ENCODE results near the gene ATAD3C.
"Not testable (repeated sequence)": the region's sequence is repeated elsewhere in the genome, so short reads cannot be mapped to it uniquely, and the experiment has no call there.

Gene ATAD3C

GRCh38 chr1:1479547-1480487, 30.3 kb downstream of the ATAD3C start:
- no peak for DNase-seq

DNA sequence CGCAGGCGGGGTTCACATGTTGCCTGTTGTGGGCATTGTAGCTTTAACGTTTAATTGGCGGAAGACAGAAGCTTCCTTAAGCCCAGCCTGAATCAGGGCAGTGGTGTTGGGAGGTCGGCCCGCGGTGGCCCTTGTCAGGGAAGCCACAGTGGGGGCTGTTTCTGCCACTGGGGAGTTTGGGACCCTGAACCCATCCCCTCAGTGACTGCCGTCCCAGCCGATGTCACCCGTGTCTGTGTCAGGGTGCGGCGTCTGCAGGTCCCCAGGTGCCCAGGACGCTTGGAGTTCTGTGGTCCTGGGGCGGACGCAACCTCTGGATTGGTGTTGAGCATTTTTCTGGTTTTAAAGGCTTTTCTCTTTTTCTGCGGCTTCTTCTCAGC, 31.0 kb downstream of the ATAD3C start:
- not testable (repeated sequence) for DNase-seq

DNA sequence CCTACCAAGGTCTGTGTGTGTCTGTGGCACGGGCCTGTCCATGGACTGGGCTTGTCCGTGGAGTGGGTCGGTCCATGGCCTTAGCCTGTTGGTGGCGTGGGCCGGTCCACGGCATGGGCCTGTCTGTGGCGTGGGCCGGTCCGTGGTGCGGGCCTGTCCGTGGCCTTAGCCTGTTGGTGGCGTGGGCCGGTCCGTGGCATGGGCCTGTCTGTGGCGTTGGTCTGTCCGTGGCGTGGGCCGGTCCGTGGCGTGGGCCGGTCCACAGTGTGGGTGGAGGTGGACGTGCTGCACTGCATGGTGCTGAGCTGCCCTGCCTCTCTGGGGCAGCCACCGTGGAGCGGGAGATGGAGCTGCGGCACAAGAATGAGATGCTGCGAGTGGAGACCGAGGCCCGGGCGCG, 32.3 kb downstream of the ATAD3C start:
- DNase-seq, result not testable (repeated sequence)

- no peak for DNase-seq
Observed at GRCh38 chr1:1482856-1483255, 33.4 kb downstream of the ATAD3C start.

- DNase-seq, result no peak
Observed at GRCh38 chr1:1483714-1484113, 34.2 kb downstream of the ATAD3C start.

- DNase-seq, result not testable (repeated sequence)
Observed at GRCh38 chr1:1484976-1485750, 35.7 kb downstream of the ATAD3C start.

GRCh38 chr1:1485755-1486317, 36.3 kb downstream of the ATAD3C start:
- not testable (repeated sequence) for DNase-seq

DNA sequence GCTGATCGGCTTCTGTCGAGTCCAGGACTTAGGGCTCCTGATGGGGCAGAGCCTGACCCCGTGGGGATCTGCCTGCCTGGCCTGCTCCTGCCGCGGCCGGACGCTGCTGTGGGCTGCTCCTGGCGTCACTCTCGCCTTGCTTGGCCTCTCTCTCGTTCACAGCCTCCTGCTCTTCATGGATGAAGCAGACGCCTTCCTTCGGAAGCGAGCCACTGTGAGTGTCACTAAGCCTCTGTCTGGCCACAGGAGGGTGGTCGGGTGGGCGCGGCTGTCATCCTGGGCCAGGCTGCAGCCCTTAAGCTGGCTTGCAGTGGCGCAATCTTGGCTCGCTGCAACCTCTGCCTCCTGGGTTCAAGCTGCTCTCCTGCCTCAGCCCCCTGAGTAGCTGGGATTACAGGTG, 38.2 kb downstream of the ATAD3C start:
- no peak for DNase-seq

GRCh38 chr1:1489231-1489630, 39.7 kb downstream of the ATAD3C start:
- no peak for DNase-seq

DNA sequence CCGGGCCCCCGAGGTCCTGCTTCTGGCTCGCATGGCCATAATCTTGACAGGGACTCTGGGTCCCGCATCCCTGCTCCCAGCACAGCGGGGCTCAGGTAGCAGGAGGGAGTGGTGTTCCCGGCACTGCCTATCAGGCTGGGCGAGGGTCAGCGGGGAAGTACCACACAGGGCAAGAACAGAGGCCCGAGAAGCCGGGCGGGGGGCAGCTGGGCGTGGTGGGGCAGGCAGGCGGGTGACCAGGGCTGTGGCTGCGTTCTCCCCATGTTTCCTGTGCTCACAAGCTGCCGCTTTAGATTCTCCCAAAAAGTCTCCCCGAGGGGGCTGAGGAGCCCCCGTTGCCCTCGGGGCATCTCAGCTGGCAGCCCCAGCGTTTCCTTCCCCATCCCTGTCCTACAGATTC, 40.4 kb downstream of the ATAD3C start:
- no peak for DNase-seq

DNA sequence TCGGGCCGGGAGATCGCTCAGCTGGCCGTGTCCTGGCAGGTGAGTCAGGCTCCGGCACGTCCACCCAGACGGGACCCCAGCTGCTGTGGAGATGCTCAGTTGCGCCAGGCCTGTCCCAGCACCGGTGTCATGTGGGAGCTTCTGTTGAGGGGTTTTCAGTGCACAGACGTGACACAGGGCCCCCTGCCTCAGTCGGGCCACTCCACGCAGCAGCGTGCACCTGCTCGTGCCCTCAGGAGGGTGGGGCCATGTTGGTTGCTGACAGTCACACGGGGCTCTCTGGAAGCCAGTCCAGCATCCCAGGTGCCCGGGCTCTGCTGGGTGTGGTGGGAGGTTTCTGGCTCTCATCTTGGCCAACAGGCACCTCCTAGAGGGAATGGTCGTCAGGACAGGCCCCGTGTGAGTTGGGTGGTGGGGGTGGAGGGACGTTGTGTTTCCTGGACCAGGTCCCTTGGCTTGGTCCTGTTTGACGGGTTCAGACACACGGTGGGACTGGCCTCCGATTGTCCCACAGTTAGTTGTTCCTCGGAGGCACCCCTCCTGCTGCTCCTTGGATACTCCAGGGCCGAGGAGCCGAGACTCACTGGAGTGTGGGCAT, 41.2 kb downstream of the ATAD3C start:
- no peak for DNase-seq

GRCh38 chr1:1491601-1492000, 42.1 kb downstream of the ATAD3C start:
- DNase-seq, result no peak

DNA sequence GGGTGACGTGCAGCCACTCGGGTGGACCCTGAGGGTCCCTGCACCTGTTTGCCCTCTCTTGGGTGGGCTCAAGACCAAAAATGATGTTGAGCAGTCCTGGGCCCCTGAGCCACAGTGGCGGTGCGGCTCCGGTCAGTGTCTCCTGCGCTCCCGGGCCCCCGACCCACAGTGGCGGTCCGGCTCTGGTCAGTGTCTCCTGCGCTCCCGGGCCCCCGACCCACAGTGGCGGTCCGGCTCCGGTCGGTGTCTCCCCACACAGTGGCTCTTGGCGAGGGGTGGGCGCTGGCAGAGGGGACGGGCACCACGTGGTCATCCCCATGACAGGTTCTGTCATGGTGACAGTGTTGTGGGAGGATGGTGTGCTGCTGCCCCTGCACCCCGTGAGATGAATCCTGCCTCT, 44.8 kb downstream of the ATAD3C start:
- not testable (repeated sequence) for DNase-seq

DNA sequence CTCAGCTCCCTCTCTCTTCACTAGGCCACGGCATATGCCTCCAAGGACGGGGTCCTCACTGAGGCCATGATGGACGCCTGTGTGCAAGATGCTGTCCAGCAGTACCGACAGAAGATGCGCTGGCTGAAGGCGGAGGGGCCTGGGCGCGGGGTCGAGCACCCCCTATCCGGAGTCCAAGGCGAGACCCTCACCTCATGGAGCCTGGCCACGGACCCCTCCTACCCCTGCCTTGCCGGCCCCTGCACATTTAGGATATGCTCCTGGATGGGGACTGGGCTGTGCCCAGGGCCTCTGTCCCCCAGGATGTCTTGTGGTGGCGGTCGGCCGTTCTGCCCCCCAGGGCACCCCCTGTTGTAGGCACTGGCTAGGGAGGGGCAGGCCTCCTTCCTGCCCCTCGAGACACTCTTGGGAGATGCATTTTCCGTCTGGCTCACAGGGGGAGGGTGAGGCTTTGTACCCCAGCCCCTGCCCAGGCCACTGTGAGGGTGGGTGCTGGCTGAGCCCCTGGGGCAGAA, 46.0 kb downstream of the ATAD3C start:
- DNase-seq, result not testable (repeated sequence)

DNA sequence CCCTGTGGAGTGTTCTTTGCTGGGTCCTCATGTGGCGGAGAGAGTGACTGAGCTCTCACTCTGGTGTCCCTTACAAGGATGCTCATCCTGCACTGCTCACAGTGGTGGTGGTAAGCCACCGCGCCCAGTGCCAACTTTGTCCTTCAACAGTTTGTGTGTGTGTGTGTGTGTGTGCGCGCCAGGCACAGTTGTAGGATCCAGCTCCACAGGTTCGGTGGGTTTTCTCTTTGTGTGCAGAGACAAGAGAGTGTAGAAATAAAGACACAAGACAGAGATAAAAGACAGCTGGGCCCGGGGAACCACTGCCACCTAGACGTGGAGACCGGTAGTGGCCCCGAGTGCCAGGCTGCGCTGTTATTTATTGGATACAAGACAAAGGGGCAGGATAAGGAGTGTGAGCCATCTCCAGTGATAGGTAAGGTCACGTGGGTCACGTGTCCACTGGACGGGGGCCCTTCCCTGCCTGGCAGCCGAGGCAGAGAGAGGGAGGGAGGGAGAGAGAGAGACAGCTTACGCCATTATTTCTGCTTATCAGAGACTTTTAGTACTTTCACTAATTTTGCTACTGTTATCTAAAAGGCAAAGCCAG, 55.4 kb downstream of the ATAD3C start:
- DNase-seq, result peak; percentile 56

GRCh38 chr1:1505366-1505798, 55.9 kb downstream of the ATAD3C start:
- not testable (repeated sequence) for DNase-seq

DNA sequence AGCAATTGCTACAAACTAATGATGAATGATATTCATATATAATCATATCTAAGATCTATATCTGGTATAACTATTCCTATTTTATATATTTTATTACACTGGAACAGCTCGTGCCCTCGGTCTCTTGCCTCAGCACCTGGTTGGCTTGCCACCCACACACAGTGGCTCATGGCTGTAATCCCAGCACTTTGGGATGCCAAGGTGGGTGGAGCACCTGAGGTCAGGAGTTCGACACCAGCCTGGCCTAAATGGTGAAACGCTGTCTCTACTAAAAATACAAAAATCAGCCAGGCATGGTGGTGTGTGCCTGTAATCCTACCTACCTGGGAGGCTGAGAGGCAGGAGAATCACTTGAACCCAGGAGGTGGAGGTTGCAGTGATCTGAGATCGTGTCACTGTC, 56.3 kb downstream of the ATAD3C start:
- DNase-seq, result not testable (repeated sequence)

DNA sequence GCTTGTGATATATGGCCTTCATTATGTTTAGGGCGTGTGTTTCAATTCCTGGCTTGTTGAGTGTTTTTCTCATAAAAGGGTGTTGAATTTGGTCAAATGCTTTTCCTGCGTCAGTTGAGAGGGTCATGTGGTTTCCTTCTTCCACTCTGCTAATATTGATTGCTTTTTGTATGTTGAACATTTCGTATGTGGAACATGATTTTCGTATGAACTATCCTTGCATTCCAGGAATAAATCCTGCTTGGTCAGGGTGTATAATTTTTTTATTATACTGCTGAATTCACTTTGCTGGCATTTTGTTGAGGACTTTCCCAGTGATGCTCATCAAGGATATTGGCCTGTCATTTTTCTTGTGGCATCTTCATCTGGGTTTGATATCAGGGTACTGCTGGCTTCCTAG, 57.8 kb downstream of the ATAD3C start:
- DNase-seq, result no peak

DNA sequence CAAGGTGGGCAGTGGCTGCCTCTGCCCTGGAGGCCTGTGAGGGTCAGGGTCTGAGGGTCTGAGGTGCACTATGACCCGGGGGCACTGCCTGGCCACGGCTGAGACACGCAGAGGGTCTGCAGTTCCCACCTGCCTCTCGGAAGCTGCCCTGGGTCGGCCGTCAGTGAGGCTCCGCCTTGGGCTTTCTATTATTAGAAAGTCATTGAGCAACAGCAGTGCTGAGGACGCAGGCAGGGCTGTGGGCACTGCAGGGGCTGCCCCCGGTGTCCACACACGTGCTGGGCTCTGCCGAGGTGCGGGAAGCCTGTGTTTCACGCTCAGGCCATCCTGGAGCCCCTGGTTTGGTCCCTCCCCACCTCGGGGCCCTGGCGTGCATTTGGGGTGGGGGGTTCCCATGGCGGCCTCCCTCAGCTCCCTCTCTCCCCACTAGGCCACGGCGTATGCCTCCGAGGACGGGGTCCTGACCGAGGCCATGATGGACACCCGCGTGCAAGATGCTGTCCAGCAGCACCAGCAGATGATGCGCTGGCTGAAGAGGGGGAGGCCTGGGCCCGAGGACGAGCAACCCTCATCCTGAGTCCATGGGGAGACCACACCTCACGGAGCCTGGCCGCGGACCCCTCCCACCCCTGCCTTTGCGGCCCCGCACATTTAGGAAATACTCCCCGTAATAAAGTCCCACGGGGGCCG, 59.4 kb downstream of the ATAD3C start:
- not testable (repeated sequence) for DNase-seq

DNA sequence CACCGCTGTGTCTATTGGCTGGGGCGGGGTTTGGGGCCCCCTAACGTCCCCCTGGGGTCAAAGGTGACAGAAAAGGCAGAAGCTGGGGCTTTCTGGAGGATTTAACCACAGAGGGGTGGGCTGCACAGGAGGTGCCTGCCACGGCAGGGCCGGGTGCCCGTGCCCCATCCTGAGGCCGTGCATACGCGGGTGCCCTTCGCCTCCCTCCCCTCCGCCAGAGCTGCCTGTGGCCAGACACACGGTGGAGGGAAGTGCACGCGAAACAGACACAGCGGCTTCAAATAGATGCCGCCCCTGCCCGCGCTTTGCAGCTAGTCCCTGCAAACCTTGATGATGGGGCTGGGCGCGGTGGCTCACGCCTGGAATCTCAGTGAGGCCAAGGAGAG, 60.0 kb downstream of the ATAD3C start:
- not testable (repeated sequence) for DNase-seq

- DNase-seq, result no peak
Observed at GRCh38 chr1:1510912-1511532, 61.5 kb downstream of the ATAD3C start.

Data from NCI-H1436 treated with DMSO at 0.1 percent for 48 hours (cell line).